Cardiac ventricle fibroblast (primary cell): ENCODE results near the gene FGA. TPM values are rescaled to one million over a fixed set of nuclear protein-coding genes. Genes with fewer than 3 reads are reported as not detected.

Source experiments
- total RNA-seq: library from RNA; depleted of rRNA; stranded (reverse); fragments of >200 nt; gene quantifications from 2 replicates; pipeline ENCODE4 v1.2.3, GENCODE V29; 2015

Gene FGA
- total RNA-seq, result not detected in 2 replicates

GRCh38 chr4:154590329-154591006 lies at the start of gene FGA:
Gene FGA, minus strand, starts transcription at chr4:154590742. Its CDS starts 55 bp downstream, at chr4:154590687.

GRCh38 chr4:154612472-154613414 lies 22.2 kb upstream of the FGA start, which contains the start of gene FGG:
Gene FGG, minus strand, starts transcription at chr4:154612656. Its CDS starts 47 bp downstream, at chr4:154612609.

GRCh38 chr4:154562697-154563254 lies 27.8 kb downstream of the FGA start, which contains the start of gene FGB:
Gene FGB, plus strand, starts transcription at chr4:154563011. Its CDS starts 8 bp downstream, at chr4:154563019.

GRCh38 chr4:154549894-154550790 lies 40.4 kb downstream of the FGA start, which contains the start of gene PLRG1:
Gene PLRG1, minus strand, starts transcription at chr4:154550400. Its CDS starts 92 bp downstream, at chr4:154550308.

Other genes starting within 250 kb of the FGA start
- gene DCHS2, start 98.9 kb downstream of the FGA start, total RNA-seq, result not detected in 2 replicates
- 22.7 and 44.3 TPM in 2 replicates for gene PLRG1, start 40.3 kb downstream of the FGA start, total RNA-seq
- not detected in 2 replicates for gene FGB, start 27.7 kb downstream of the FGA start, total RNA-seq
- gene FGG, start 21.9 kb upstream of the FGA start, total RNA-seq, result not detected in 2 replicates
- not detected in 2 replicates for gene LRAT, start 153.3 kb upstream of the FGA start, total RNA-seq
- 0.20 TPM in 1 of 2 replicates, not detected in the other for gene RBM46, start 190.5 kb upstream of the FGA start, total RNA-seq